Measurements from ENCODE around the gene RPL10.

RPL10 gene

DNA sequence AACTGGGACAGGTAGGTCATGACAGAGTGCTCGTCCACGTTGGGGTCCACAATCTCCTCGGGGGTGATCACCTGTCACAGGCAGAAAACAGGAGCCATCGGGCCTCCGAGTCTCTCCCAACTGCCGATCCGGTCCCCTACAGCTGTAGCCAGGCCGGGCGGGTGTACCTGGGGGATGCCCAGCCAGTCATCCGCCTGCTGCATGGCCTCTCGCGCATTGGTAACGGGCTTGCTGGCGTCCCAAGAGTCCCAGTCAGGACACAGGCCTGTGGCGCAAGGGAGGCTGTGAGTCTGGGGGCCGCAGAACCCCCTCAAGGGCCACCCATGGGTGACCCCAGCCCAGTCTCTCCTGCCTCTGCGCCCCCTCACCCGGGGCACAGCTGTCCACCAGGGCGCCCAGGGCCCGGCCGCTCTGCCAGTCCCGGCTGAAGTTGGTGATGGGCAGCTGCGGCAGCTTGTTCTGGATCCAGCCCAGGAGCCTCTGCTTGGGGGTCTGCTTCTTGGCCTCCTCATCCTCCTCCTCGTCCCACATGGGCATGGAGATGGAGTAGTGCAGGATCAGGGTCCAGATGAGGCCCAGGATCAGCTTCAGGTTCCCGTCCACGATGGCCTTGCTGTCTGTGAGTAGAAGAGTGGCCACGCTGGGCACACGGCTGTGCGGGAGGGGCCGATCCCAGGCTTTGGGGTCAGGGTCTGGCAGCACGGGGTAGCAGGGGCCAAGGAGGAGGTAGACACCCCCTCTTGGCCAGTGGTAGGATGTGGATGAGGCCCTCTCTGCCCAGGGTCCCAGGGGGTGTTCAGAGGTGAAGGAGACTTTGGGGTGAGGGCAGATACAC lies 30.5 kb upstream of the RPL10 start:
- TF ChIP-seq POLR2A (IDR thresholded peaks at IDR 0.05; ENCODE audit: low read depth, low read length): no peak
- FAIRE-seq: no peak
- DNase-seq (ENCODE audit: insufficient read length, low spot score): no peak

- peak; percentile 78 for DNase-seq (ENCODE audit: insufficient read length, low spot score)
- TF ChIP-seq POLR2A (IDR thresholded peaks at IDR 0.05; ENCODE audit: low read depth, low read length): peak; percentile 39; the same call in 1 of the 2 replicates
- peak; percentile 23 for FAIRE-seq
These were observed 29.3 kb upstream of the RPL10 start for GRCh38 chrX:154368630-154369448.

DNA sequence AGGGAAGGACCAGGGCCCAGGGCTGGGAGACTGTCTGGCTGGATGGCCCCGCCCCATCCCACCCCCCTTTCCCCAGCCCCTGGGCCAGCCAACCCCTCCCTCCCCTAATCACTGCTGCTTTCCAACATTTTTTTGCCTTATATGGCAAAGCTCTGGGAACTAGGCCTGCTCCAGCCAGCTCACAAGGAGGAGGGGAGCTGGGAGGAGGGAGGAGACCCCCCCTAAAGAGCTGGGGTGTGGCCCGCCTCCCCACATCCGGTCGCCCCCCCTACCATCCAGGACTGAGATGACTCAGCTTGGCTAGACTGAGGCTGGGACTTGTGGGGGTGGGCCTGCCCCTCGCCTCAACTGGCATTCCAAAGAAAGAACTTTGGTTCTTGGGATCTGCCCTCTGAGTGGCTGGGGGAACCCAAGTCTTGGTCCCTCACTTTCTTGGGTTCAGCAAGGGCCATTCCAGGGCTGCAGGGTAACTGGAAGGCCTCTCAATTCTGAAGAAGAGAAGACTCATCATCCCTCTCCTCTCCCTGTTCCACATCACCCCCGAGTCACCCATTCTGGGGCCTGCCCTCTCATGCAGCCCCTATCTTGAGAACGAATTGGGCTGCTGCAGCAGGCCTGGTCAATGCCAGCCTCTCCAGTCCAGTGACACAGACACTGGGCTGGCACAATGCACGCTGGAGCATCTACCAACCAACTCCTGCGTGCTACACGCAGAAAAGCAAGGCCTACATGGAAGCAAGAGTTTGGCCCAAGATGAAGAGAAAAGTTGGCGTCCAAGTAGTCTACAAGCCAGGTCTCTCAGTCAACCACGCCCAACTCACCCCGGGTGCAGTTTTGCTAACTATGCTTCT lies 28.5 kb upstream of the RPL10 start:
- TF ChIP-seq POLR2A (IDR thresholded peaks at IDR 0.05; ENCODE audit: low read depth, low read length): peak; percentile 36; the same call in 1 of the 2 replicates
- FAIRE-seq (no peak), DNase-seq (ENCODE audit: insufficient read length, low spot score) (peak; percentile 78)

- DNase-seq (ENCODE audit: insufficient read length, low spot score) (no peak), FAIRE-seq (no peak)
- TF ChIP-seq POLR2A (IDR thresholded peaks at IDR 0.05; ENCODE audit: low read depth, low read length): no peak
These were observed 27.7 kb upstream of the RPL10 start for GRCh38 chrX:154370300-154371016.

- FAIRE-seq (no peak), DNase-seq (ENCODE audit: insufficient read length, low spot score) (peak; percentile 76)
- peak; percentile 100 for TF ChIP-seq POLR2A (IDR thresholded peaks at IDR 0.05; ENCODE audit: low read depth, low read length)
These were observed 27.0 kb upstream of the RPL10 start for GRCh38 chrX:154371017-154371788.

- TF ChIP-seq POLR2A (IDR thresholded peaks at IDR 0.05; ENCODE audit: low read depth, low read length): no peak
- no peak for FAIRE-seq
- no peak for DNase-seq (ENCODE audit: insufficient read length, low spot score)
These were observed 26.3 kb upstream of the RPL10 start for GRCh38 chrX:154371789-154372300.

DNA sequence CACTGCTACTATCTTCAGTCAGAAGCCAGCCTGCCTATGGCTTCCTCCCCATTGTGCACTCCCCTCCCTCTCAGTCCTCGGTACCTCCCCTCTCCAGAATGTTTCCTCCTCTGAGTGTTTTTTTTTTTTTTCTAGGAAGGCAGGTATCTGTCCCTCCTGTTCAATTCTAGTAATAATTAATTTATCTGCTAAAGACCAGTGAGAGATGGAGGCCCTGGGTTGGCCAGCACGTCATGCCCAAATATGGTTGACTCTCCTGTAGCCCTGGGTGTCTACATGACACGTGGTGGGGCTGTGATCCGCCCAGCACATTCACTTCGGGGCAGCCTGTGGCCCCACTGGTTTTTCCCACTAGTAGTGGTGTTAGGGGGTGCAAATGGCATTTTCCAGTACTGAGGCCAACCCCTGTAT lies 25.6 kb upstream of the RPL10 start:
- no peak for TF ChIP-seq POLR2A (IDR thresholded peaks at IDR 0.05; ENCODE audit: low read depth, low read length)
- no peak for DNase-seq (ENCODE audit: insufficient read length, low spot score)
- no peak for FAIRE-seq

GRCh38 chrX:154373340-154374306 lies 24.6 kb upstream of the RPL10 start:
- FAIRE-seq: no peak
- peak; percentile 44 for DNase-seq (ENCODE audit: insufficient read length, low spot score)
- TF ChIP-seq POLR2A (IDR thresholded peaks at IDR 0.05; ENCODE audit: low read depth, low read length): no peak

- FAIRE-seq (no peak), DNase-seq (ENCODE audit: insufficient read length, low spot score) (no peak)
- TF ChIP-seq POLR2A (IDR thresholded peaks at IDR 0.05; ENCODE audit: low read depth, low read length): no peak
These were observed 23.6 kb upstream of the RPL10 start, which contains the start of gene FLNA for GRCh38 chrX:154374313-154375155. FLNA (minus strand) TSS chrX:154374634; CDS start chrX:154371245, 3,389 bp downstream.

- TF ChIP-seq POLR2A (IDR thresholded peaks at IDR 0.05; ENCODE audit: low read depth, low read length): no peak
- DNase-seq (ENCODE audit: insufficient read length, low spot score): no peak
- FAIRE-seq: no peak
These were observed 23.0 kb upstream of the RPL10 start for GRCh38 chrX:154375156-154375504.
